Brain microvascular endothelial cell (primary cell): Measurements from ENCODE around the gene DMWD.

Source experiments
- DNase-seq: peaks from one replicate; pipeline ENCODE4 v3.0.0-alpha.2; 2020
- H3K27ac ChIP-seq: fragments of 250-450 bp; sonication (Bioruptor Pico); 2 replicates; pipeline ENCODE4 v1.5.1; 2020; ENCODE audit warnings: mild to moderate bottlenecking, moderate library complexity
- H3K27me3 ChIP-seq: fragments of 250-450 bp; sonication (Bioruptor Pico); replicated peaks from 2 replicates; pipeline ENCODE4 v1.5.1; 2020; ENCODE audit warnings: mild to moderate bottlenecking
- H3K36me3 ChIP-seq: fragments of 250-450 bp; sonication (Bioruptor Pico); replicated peaks from 2 replicates; pipeline ENCODE4 v1.5.1; 2020; ENCODE audit warnings: mild to moderate bottlenecking
- H3K4me3 ChIP-seq: 2 replicates; pipeline ENCODE4 v1.5.1; 2011; ENCODE audit warnings: low read depth, mild to moderate bottlenecking, control low read depth, low read length, moderate library complexity
- in situ Hi-C: cut with HindIII; loops from 2 replicates; pipeline ENCODE4 v1.10.0; 2017; ENCODE audit warnings: low sequenced_read_pairs, low pct_ligation_motif_present
- TF ChIP-seq, protein P1 (sequence below): IDR thresholded peaks from 2 replicates; pipeline ENCODE4 v1.5.1; 2011; ENCODE audit warnings: low read depth, mild to moderate bottlenecking, moderate library complexity, low read length, control low read depth, inconsistent platforms; ENCODE audit errors: missing control alignments

The DMWD gene

GRCh38 chr19:45792470-45793177 lies at the start of gene DMWD:
TSS of gene DMWD (minus strand) at chr19:45792845. CDS start at chr19:45792756, 89 bp downstream.
- DNase-seq: peak; percentile 99
- Histone ChIP-seq H3K36me3 (peaks cover 24% of the 10 kb centered on the region), H3K27ac (peak within 1 kb of the TSS; percentile 75), H3K4me3 (peak within 1 kb of the TSS; percentile 88), H3K27me3 (no peaks in the 10 kb centered on the region)
- in situ Hi-C loops: no loop called here
- TF ChIP-seq, protein P1, sequence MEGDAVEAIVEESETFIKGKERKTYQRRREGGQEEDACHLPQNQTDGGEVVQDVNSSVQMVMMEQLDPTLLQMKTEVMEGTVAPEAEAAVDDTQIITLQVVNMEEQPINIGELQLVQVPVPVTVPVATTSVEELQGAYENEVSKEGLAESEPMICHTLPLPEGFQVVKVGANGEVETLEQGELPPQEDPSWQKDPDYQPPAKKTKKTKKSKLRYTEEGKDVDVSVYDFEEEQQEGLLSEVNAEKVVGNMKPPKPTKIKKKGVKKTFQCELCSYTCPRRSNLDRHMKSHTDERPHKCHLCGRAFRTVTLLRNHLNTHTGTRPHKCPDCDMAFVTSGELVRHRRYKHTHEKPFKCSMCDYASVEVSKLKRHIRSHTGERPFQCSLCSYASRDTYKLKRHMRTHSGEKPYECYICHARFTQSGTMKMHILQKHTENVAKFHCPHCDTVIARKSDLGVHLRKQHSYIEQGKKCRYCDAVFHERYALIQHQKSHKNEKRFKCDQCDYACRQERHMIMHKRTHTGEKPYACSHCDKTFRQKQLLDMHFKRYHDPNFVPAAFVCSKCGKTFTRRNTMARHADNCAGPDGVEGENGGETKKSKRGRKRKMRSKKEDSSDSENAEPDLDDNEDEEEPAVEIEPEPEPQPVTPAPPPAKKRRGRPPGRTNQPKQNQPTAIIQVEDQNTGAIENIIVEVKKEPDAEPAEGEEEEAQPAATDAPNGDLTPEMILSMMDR: no peak

GRCh38 chr19:45842198-45842597 lies 49.6 kb upstream of the DMWD start:
- in situ Hi-C loops: no loop called here
- H3K4me3 ChIP-seq: no peak overlapping the region
- DNase-seq: no peak
- no peak overlapping the region for H3K27ac ChIP-seq
- TF ChIP-seq, protein P1: no peak
- H3K27me3 ChIP-seq: no peaks in the 10 kb centered on the region
- peaks cover 69% of the 10 kb centered on the region for H3K36me3 ChIP-seq

DNA sequence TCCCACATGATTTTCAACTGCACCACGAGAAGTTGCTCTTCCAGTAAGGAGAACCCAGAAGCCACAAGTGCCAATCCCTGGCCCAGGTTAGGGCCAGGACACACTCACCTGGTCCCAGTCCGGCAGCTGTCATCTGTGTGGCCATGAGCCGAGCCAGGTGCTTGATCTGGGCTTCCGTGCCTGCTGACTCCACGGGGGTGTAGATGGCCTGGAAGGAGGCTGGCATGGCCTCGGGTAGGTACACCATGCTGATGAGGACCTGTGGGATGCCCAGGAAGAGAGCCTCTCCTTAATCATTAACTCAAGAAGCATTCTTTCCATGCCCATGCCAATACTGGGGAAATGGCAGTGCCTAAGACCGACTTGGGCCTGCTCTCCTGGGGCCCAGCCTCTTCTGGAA lies 42.3 kb upstream of the DMWD start:
- H3K36me3 ChIP-seq: peaks cover 77% of the 10 kb centered on the region
- in situ Hi-C loops: no loop called here
- no peak overlapping the region for H3K27ac ChIP-seq
- no peak for DNase-seq
- no peaks in the 10 kb centered on the region for H3K27me3 ChIP-seq
- H3K4me3 ChIP-seq: no peak overlapping the region
- TF ChIP-seq, protein P1: no peak

- Histone ChIP-seq H3K27me3 (no peaks in the 10 kb centered on the region), H3K4me3 (no peak overlapping the region), H3K36me3 (peaks cover 76% of the 10 kb centered on the region), H3K27ac (no peak overlapping the region)
- DNase-seq: no peak
- in situ Hi-C loops: no loop called here
- TF ChIP-seq, protein P1: no peak
These were observed 36.3 kb upstream of the DMWD start for GRCh38 chr19:45828945-45829344.

GRCh38 chr19:45828523-45828922 lies 35.9 kb upstream of the DMWD start:
- Histone ChIP-seq H3K27me3 (no peaks in the 10 kb centered on the region), H3K36me3 (peaks cover 73% of the 10 kb centered on the region), H3K4me3 (no peak overlapping the region), H3K27ac (no peak overlapping the region)
- in situ Hi-C loops: no loop called here
- no peak for DNase-seq
- TF ChIP-seq, protein P1: no peak

DNA sequence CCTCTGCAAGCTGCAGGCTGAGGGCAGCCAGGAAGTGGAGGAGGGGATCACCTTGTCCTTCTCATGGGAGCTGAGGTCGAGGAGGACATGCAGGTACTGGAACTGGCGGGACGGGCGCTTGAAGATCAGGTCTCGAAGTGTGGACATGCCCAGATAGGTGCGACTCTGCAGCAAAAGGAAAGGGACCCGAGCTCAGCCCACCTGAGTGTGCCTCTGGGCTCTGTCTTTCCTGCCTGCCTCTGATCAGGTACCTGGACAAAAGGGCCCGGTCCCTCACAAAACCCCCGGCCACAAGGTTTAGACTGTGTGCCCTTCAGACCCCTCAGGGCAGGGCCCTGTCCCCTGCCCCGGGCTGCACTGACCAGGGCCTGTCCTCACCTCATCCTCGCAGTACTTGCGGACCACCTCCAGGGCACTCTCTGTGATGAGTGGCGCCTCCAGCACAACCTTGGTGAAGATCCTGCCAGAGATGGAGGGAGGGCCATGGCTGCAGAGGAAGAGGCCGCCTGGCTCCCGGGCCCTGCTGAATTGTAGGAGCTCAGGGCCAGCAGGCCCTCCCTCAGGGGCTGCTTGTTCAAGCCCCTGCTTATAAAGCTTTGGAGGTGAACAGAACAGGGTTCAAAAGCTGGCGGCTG lies 34.9 kb upstream of the DMWD start:
- no peaks in the 10 kb centered on the region for H3K27me3 ChIP-seq
- no peak overlapping the region for H3K27ac ChIP-seq
- H3K4me3 ChIP-seq: no peak overlapping the region
- in situ Hi-C loops: no loop called here
- H3K36me3 ChIP-seq: peaks cover 72% of the 10 kb centered on the region
- TF ChIP-seq, protein P1: no peak
- no peak for DNase-seq
